H1 (cell line): ENCODE data around the gene FSTL4. TPM values are rescaled to one million over a fixed set of nuclear protein-coding genes. Genes with fewer than 3 reads are reported as not detected.
A peak's percentile ranks its signal among the peaks of the same experiment; 100 is the strongest.

Experiments
- CTCF ChIA-PET: fragments of 300-600 bp; sonication (Branson Sonifier 250); formaldehyde crosslinking; loops from one replicate; lab custom pipeline; 2021; ENCODE audit not compliant: partially characterized antibody; lab: Charles Lee
- POLR2A ChIA-PET: fragments of 300-600 bp; sonication (Branson Sonifier 250); formaldehyde crosslinking; loops from one replicate; lab custom pipeline; 2021; ENCODE audit warnings: inconsistent platforms; ENCODE audit not compliant: partially characterized antibody; lab: Charles Lee
- DNase-seq, 2 experiments: peaks; one replicate each; pipeline versions ENCODE4 v3.0.0 to v3.0.0-alpha.2; 2010 to 2022; ENCODE audit warnings: low spot score in 2 of 2, low read depth in 1 of 2, mixed read lengths in 1 of 2
- FAIRE-seq: peaks from 2 replicates; lab custom pipeline; 2011; peaks lifted over from hg19 to GRCh38; lab: Jason Lieb, UNC
- H2AFZ ChIP-seq: 2 replicates; pipeline ENCODE4 v1.8.1; 2012; ENCODE audit warnings: low read length, inconsistent platforms
- H2AK5ac ChIP-seq: 2 replicates; pipeline ENCODE4 v1.6.1; 2013; ENCODE audit warnings: low read depth, low read length
- H2BK120ac ChIP-seq: replicated peaks from 2 replicates; pipeline ENCODE3; 2013; ENCODE audit warnings: low read depth, low read length, inconsistent platforms
- H2BK12ac ChIP-seq: 2 replicates; pipeline ENCODE4 v1.6.1; 2013; ENCODE audit warnings: low read depth, low read length
- H2BK15ac ChIP-seq: 2 replicates; pipeline ENCODE4 v1.6.1; 2013; ENCODE audit warnings: low read length
- H2BK20ac ChIP-seq: 2 replicates; pipeline ENCODE4 v1.6.1; 2013; ENCODE audit warnings: low read length
- H2BK5ac ChIP-seq: 2 replicates; pipeline ENCODE4 v1.6.1; 2013; ENCODE audit warnings: low read depth, low read length
- H3K14ac ChIP-seq: 2 replicates; pipeline ENCODE4 v1.6.1; 2013; ENCODE audit warnings: inconsistent platforms; ENCODE audit not compliant: insufficient read length
- H3K18ac ChIP-seq: 2 replicates; pipeline ENCODE4 v1.6.1; 2013; ENCODE audit warnings: low read length; ENCODE audit errors: extremely low read depth
- H3K23ac ChIP-seq: 2 replicates; pipeline ENCODE4 v1.6.1; 2013; ENCODE audit warnings: inconsistent platforms; ENCODE audit not compliant: insufficient read length
- H3K23me2 ChIP-seq: 2 replicates; pipeline ENCODE4 v1.6.1; 2013; ENCODE audit warnings: low read depth, low read length
- H3K27ac ChIP-seq: 2 replicates; pipeline ENCODE4 v1.6.1; 2011; ENCODE audit warnings: low read depth, low read length, inconsistent platforms
- H3K27me3 ChIP-seq, 4 experiments: replicated peaks in 1 of 4; 1 replicate in 1 of 4; 2 replicates in 3 of 4; pipeline versions ENCODE4 v1.6.1 to v1.8.1; 2011 to 2013; ENCODE audit warnings: low read length in 3 of 4, mild to moderate bottlenecking in 3 of 4, inconsistent platforms in 2 of 4, mixed read lengths in 2 of 4, moderate library complexity in 1 of 4; ENCODE audit not compliant: control insufficient read depth in 3 of 4, insufficient read depth in 3 of 4; ENCODE audit errors: extremely low read depth in 1 of 4
- H3K36me3 ChIP-seq, 4 experiments: 2 replicates each; pipeline versions ENCODE4 v1.6.1 to v1.8.1; 2011 to 2013; ENCODE audit warnings: mild to moderate bottlenecking in 4 of 4, low read length in 3 of 4, moderate library complexity in 2 of 4, control low read depth in 1 of 4, inconsistent platforms in 1 of 4; ENCODE audit not compliant: insufficient read depth in 4 of 4, control insufficient read depth in 2 of 4
- H3K4ac ChIP-seq: replicated peaks from 2 replicates; pipeline ENCODE3; 2013; ENCODE audit warnings: low read length, low read depth, mixed read lengths, inconsistent platforms; ENCODE audit not compliant: insufficient read length
- H3K4me1 ChIP-seq, 4 experiments: replicated peaks in 1 of 4; 1 replicate in 1 of 4; 2 replicates in 3 of 4; pipeline versions ENCODE4 v1.6.1 to v1.8.1; 2011 to 2013; ENCODE audit warnings: low read length in 3 of 4, inconsistent platforms in 2 of 4, mixed read lengths in 1 of 4; ENCODE audit not compliant: insufficient read depth in 4 of 4, control insufficient read depth in 3 of 4
- H3K4me2 ChIP-seq, 2 experiments: 2 replicates each; pipeline versions ENCODE4 v1.6.1 to v1.8.1; 2011 to 2013; ENCODE audit warnings: low read depth in 2 of 2, low read length in 2 of 2, control low read depth in 1 of 2, inconsistent platforms in 1 of 2, mild to moderate bottlenecking in 1 of 2; ENCODE audit not compliant: insufficient read depth in 1 of 2
- H3K4me3 ChIP-seq, 4 experiments: fragments of 200-600, 300-600 bp in 1 of 4; sonication (generic), shearing (Covaris generic), sonication (Bioruptor Twin) in 1 of 4; 2 replicates each; pipeline versions ENCODE4 v1.5.1 to v1.8.1; 2011 to 2016; ENCODE audit warnings: low read length in 4 of 4, low read depth in 3 of 4, control low read depth in 2 of 4, inconsistent platforms in 2 of 4, mild to moderate bottlenecking in 2 of 4, mixed read lengths in 1 of 4, moderate library complexity in 1 of 4; ENCODE audit not compliant: insufficient read depth in 2 of 4; ENCODE audit errors: extremely low read depth in 1 of 4
- H3K56ac ChIP-seq: replicated peaks from 2 replicates; pipeline ENCODE3; 2013; ENCODE audit warnings: low read depth, mild to moderate bottlenecking, mixed read lengths, low read length, inconsistent platforms; ENCODE audit not compliant: insufficient read length
- H3K79me1 ChIP-seq: 2 replicates; pipeline ENCODE4 v1.6.1; 2013; ENCODE audit warnings: low read depth, low read length, control low read depth
- H3K79me2 ChIP-seq, 2 experiments: 2 replicates each; pipeline versions ENCODE4 v1.6.1 to v1.8.1; 2012 to 2013; ENCODE audit warnings: low read length in 2 of 2, mild to moderate bottlenecking in 2 of 2, inconsistent platforms in 1 of 2; ENCODE audit not compliant: insufficient read depth in 2 of 2, control insufficient read depth in 1 of 2
- H3K9ac ChIP-seq, 4 experiments: replicated peaks in 1 of 4; 1 replicate in 1 of 4; 2 replicates in 3 of 4; pipeline versions ENCODE4 v1.6.1 to v1.8.1; 2011 to 2013; ENCODE audit warnings: low read depth in 3 of 4, low read length in 3 of 4, control low read depth in 2 of 4, mild to moderate bottlenecking in 2 of 4, moderate library complexity in 2 of 4, inconsistent platforms in 1 of 4; ENCODE audit errors: extremely low read depth in 1 of 4
- H3K9me3 ChIP-seq, 2 experiments: 2 replicates each; pipeline versions ENCODE4 v1.6.1 to v1.8.1; 2012 to 2013; ENCODE audit warnings: mild to moderate bottlenecking in 2 of 2, moderate library complexity in 2 of 2, control low read depth in 1 of 2, inconsistent platforms in 1 of 2, low read depth in 1 of 2, low read length in 1 of 2, mixed read lengths in 1 of 2; ENCODE audit not compliant: insufficient read depth in 2 of 2
- H4K20me1 ChIP-seq, 2 experiments: replicated peaks in 1 of 2; 2 replicates each; pipeline versions ENCODE3 to v1.8.1; 2011 to 2013; ENCODE audit warnings: inconsistent platforms in 2 of 2, low read length in 2 of 2, mild to moderate bottlenecking in 1 of 2; ENCODE audit not compliant: insufficient read depth in 2 of 2, control insufficient read depth in 1 of 2
- H4K5ac ChIP-seq: 2 replicates; pipeline ENCODE4 v1.6.1; 2013; ENCODE audit warnings: low read length, low read depth, mixed read lengths, inconsistent platforms; ENCODE audit not compliant: insufficient read length
- H4K8ac ChIP-seq: 2 replicates; pipeline ENCODE4 v1.8.0; 2013; ENCODE audit warnings: mild to moderate bottlenecking, moderate library complexity, low read length, inconsistent platforms; ENCODE audit not compliant: insufficient read depth; ENCODE audit errors: extremely low read depth
- H4K91ac ChIP-seq: replicated peaks from 2 replicates; pipeline ENCODE3; 2013; ENCODE audit warnings: low read length, mixed read lengths, inconsistent platforms; ENCODE audit not compliant: insufficient read length
- CTBP2 ChIP-seq: IDR thresholded peaks from 2 replicates; pipeline ENCODE4 v1.7.0; 2011; ENCODE audit warnings: borderline replicate concordance, mild to moderate bottlenecking, moderate library complexity, mixed read lengths, low read length; ENCODE audit not compliant: insufficient read depth, insufficient read length
- RBBP5 ChIP-seq: IDR thresholded peaks from 2 replicates; pipeline ENCODE4 v1.7.1; 2012; ENCODE audit warnings: low read depth, mild to moderate bottlenecking, inconsistent platforms, low read length, moderate library complexity, borderline replicate concordance
- RNF2 ChIP-seq: fragments of 200-900, 300-1000 bp; sonication (generic); IDR thresholded peaks from 2 replicates; pipeline ENCODE4 v1.7.1; 2016; ENCODE audit warnings: borderline replicate concordance, low read depth, mild to moderate bottlenecking, antibody characterized with exemption, low read length; ENCODE audit not compliant: poor library complexity, severe bottlenecking; ENCODE audit errors: missing control alignments
- WGBS, 2 experiments: shearing (Covaris generic) in 1 of 2; methylation state at CpG; one replicate each; pipeline versions ENCODE4 v1.1.6 to v1.1.7; 2013 to 2015; ENCODE audit warnings: low lambda C conversion rate in 2 of 2, mixed read lengths in 2 of 2, inconsistent platforms in 1 of 2, low coverage in 1 of 2, missing lambda C conversion rate in 1 of 2; ENCODE audit not compliant: insufficient replicate concordance in 2 of 2, insufficient coverage in 1 of 2, insufficient read length in 1 of 2; ENCODE audit errors: extremely low coverage in 1 of 2, missing lambda C conversion rate in 1 of 2; 5-methylcytosine and 5-hydroxymethylcytosine counted together
- polyA plus RNA-seq, 7 experiments: library from polyadenylated mRNA; depleted of rRNA in 3 of 7; stranded (reverse) in 5 of 7; unstranded in 2 of 7; fragments of >200 nt in 5 of 7; fragments of 200-250 nt in 2 of 7; gene quantifications; 1 replicate in 5 of 7; 2 replicates in 1 of 7; 4 replicates in 1 of 7; pipeline versions ENCODE4 v1.2.1 to v1.2.3, GENCODE V29; 2011 to 2013; ENCODE audit warnings: missing spikeins in 2 of 7, mixed read lengths in 2 of 7
- total RNA-seq: library from RNA; stranded (reverse); fragmentation: NEBNext Ultra II Directional; extraction: Animal tissue kit (Norgen Biotek cat#: 25700); gene quantifications from 2 replicates; pipeline ENCODE4 v1.2.1, GENCODE V29; 2021

FSTL4 gene
- total and polyA plus RNA-seq, 2 of the 8 experiments (the other 6 are each of a cell fraction or from before 2014, with no cell fraction given) = 3.1 to 4.1 TPM

- H3K27me3 ChIP-seq = no peaks in the 10 kb centered on the region
- no peaks in the 10 kb centered on the region for H4K20me1 ChIP-seq
- TF ChIP-seq RBBP5 = no peak
- TF ChIP-seq RNF2 = no peak
- no peak for TF ChIP-seq CTBP2
These were observed 252.5 kb downstream of the FSTL4 start for GRCh38 chr5:133359861-133360260.

More at GRCh38 chr5:133359861-133360260, 252.5 kb downstream of the FSTL4 start:
- H2BK15ac ChIP-seq = no peak overlapping the region
- H3K4me3 ChIP-seq = no peak overlapping the region
- H3K14ac ChIP-seq = no peak overlapping the region
- H3K27ac ChIP-seq = no peak overlapping the region
- H4K91ac ChIP-seq = no peak overlapping the region
- H3K56ac ChIP-seq = no peak overlapping the region
- H3K79me2 ChIP-seq = no peaks in the 10 kb centered on the region
- no peak overlapping the region for H3K9ac ChIP-seq
- no peak overlapping the region for H2AK5ac ChIP-seq
- H2AFZ ChIP-seq = no peak overlapping the region
- H2BK120ac ChIP-seq = no peak overlapping the region
- H3K23ac ChIP-seq = no peak overlapping the region
- no peak overlapping the region for H3K4ac ChIP-seq
- ChIA-PET CTCF (interaction anchor here (0.7 to 2.3 kb wide), 6 partner anchors 11 to 458 kb away, joined by 3 to 8 read pairs (median 4); no protein-coding TSS in a partner anchor), POLR2A (no interaction called here)
- no peaks in the 10 kb centered on the region for H3K9me3 ChIP-seq
- FAIRE-seq (no peak), DNase-seq (peak in 1 of 2 experiments; percentile 37)
- H3K4me2 ChIP-seq = no peak overlapping the region
- 91% methylated on average over 8 of the region's 8 CpGs; no CpG with 5 or more reads in 1 of the 2 experiments for WGBS, 2 experiments
- H2BK12ac ChIP-seq = no peak overlapping the region
- no peak overlapping the region for H3K18ac ChIP-seq
- no peak overlapping the region for H4K5ac ChIP-seq
- H3K36me3 ChIP-seq = no peaks in the 10 kb centered on the region
- H3K4me1 ChIP-seq = peaks cover 4 to 12% (median 10%) of the 10 kb centered on the region in 4 experiments
- H2BK5ac ChIP-seq = no peak overlapping the region
- H3K79me1 ChIP-seq = no peaks in the 10 kb centered on the region
- no peak overlapping the region for H4K8ac ChIP-seq
- H3K23me2 ChIP-seq = no peaks in the 10 kb centered on the region
- no peak overlapping the region for H2BK20ac ChIP-seq
